ENCODE data around the gene C2CD2.

- TF ChIP-seq POLR2AphosphoS5 (IDR thresholded peaks at IDR 0.05), result peak; percentile 2
- no peak for TF ChIP-seq POLR2A (IDR thresholded peaks at IDR 0.05)
- TF ChIP-seq CTCF (IDR thresholded peaks at IDR 0.05), result no peak
These were observed 75.0 kb downstream of the C2CD2 start for GRCh38 chr21:41878831-41879189.

Data from prostate gland (tissue), 2 donors.